Left colon (tissue), 2 donors: ENCODE data around the gene SALL4. TPM values are rescaled to one million over a fixed set of nuclear protein-coding genes. Genes with fewer than 3 reads are reported as not detected.
A peak's percentile ranks its signal among the peaks of the same experiment; 100 is the strongest.
"Not testable (repeated sequence)": the region's sequence is repeated elsewhere in the genome, so short reads cannot be mapped to it uniquely, and the experiment has no call there.

Experiments
- ATAC-seq: fragments of 200-7000 bp; cut with Tn5 transposase; one replicate; pipeline ENCODE4 v1.9.1; 2020; ENCODE audit warnings: mild to moderate bottlenecking, moderate library complexity
- DNase-seq, 2 donors: peaks; one replicate each; pipeline ENCODE4 v3.0.0-alpha.2; 2020
- intact Hi-C, 2 donors: fragments of 100-400 bp; cut with DNase I in 1 of 2; cut with micrococcal nuclease in 1 of 2; formaldehyde crosslinking; loops; one replicate each; pipeline versions ENCODE4 v1.11.2 to v1.14.0; 2022; cut with DNase I, micrococcal nuclease
- total RNA-seq, 2 donors: library from RNA; stranded (reverse); fragmentation: NEBNext Ultra II Directional; extraction: Animal tissue kit (Norgen Biotek cat#: 25700); gene quantifications; one replicate each; pipeline ENCODE4 v1.2.1, GENCODE V29; 2021
- donor health status: DM: no; HTN: no; CAD: no.
- donor health status: DM: yes; HTN: yes; CAD: no.

SALL4 gene
- total RNA-seq, 2 donors from 2014 or later: 0.09 to 0.11 TPM

GRCh38 chr20:51747182-51747911, 55.0 kb downstream of the SALL4 start:
- ATAC-seq (peak; percentile 9), DNase-seq (peak in 1 of 2 donors; percentile 62)
- intact Hi-C loops: no loop called here

GRCh38 chr20:51745804-51746203, 56.5 kb downstream of the SALL4 start:
- DNase-seq: no peak
- intact Hi-C loops: no loop called here
- ATAC-seq: no peak

DNA sequence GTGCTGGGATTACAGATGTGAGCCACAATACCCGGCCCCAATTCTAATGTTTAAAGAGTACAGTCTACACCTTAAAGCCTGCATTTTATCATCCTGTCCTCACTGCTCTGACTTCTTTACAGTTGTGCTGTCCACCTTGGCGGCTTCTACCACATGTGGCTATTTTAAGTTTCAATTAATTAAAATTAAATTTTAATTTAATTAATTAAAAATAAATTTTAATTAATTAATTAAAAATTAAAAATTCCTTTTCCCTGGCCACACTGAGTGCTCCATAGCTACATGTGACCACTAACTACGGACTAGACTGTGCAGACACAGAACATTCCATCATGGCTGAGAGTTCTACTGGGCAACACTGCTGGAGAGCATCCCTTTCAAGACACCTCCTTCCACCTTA, 61.5 kb downstream of the SALL4 start:
- no peak for DNase-seq
- intact Hi-C loops: no loop called here
- no peak for ATAC-seq

DNA sequence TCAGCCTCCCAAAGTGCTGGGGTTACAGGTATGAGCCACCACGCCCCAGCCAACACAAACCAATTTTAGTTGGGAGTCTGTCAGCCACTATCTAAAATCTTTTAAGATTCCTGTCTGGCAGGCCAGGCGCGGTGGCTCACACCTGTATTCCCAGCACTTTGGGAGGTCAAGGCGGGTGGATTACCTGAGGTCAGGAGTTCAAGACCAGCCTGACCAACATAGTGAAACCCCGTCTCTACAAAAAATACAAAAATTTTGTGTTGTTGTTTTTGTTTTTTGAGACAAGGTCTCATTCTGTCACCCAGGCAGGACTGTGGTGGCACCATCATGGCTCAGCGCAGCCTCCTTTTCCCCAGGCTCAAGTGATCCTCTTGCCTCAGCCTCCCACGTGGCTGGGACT, 62.0 kb downstream of the SALL4 start:
- ATAC-seq, intact Hi-C loops: not testable (repeated sequence)

DNA sequence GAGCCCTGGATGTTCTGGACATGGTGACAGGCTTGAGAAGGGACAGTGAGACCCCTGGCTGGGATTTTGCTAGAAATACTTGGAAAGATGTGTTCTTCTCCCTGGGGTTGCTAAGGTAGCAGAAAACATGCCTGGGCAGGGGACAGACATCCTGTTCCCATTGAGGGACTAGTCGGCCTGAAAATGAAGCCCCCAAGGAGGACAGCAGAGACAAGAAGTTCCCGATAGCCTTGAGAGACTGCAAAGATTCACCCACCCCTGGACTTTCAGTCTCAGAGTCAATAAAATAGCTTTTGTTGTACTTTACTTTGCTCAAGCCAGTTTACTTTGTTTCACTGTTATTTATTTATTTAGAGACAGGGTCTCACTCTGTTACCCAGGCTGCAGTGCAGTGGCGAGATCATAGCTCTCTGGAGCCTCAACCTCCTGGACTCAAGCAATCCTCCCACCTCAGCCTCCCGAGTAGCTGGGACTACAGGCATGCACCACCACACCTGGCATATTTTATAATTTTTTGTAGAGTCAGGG, 62.5 kb downstream of the SALL4 start:
- no peak for ATAC-seq
- DNase-seq: no peak
- intact Hi-C loops: no loop called here

More for the DNA sequence above, 62.0 kb downstream of the SALL4 start:
- DNase-seq: not testable (repeated sequence)

- ATAC-seq: peak; percentile 19
- intact Hi-C loops: no loop called here
- DNase-seq: peak in 1 of 2 donors; percentile 55
Observed at GRCh38 chr20:51738877-51739447, 63.4 kb downstream of the SALL4 start.

DNA sequence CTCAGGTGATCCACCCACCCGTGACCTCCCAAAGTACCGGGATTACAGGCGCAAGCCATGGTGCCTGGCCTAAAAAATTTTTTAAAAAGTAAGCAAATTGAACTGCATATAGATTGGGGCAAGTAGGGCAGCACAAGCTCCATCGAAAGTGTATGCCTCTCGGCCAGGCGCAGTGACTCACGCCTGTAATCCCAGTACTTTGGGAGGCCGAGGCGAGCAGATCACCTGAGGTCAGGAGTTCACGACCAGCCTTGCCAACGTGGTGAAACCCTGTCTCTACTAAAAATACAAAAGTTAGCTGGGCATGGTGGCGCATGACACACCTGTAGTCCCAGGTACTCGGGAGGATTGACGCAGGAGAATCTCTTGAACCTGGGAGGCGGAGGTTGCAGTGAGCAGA, 64.1 kb downstream of the SALL4 start:
- ATAC-seq, DNase-seq, intact Hi-C loops: not testable (repeated sequence)

- intact Hi-C loops: no loop called here
- DNase-seq: no peak
- ATAC-seq: no peak
Observed at GRCh38 chr20:51736947-51737346, 65.4 kb downstream of the SALL4 start.

GRCh38 chr20:51735728-51736600, 66.4 kb downstream of the SALL4 start:
- peak; percentile 58 to 83 for DNase-seq

DNA sequence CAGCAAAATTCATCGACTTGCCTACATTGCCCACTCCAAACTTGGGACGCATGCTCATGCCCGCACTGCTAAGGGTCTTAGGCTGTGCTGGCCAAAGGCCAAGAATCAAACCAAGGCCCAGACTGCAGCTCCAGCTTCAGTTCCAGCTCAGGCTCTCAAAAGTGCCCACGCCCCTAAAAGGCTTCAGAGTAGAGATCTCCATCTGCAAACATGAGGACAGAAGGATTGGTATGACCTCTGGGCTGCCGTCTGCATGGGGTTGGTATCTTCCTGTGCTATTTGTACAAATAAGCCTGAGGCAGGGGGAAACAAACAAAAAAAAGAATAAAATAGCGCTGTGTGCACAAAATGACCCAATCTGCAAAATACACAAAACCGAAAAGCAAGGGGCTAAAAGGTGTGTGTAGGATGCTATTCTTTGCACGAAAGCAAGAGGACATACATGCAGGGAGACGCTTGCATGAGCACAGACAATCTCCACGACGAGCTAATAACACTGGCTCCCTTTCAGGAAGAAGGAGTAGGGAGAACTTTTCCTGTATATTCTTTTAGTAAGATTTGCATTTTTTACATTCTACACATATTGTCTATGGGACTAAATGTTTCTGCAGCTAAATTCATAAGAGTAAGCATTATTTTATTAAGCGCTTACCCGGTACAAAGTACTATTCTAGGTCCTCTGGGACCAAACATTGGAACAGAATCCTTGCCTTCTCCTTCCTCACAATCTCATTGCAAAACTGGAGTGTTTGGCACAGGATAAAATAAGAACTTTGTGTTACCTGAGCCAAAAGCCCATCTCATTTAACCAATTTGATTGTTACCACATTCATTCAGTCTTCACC, 67.2 kb downstream of the SALL4 start:
- DNase-seq (no peak), ATAC-seq (no peak)
- intact Hi-C loops: no loop called here

More at GRCh38 chr20:51735728-51736600, 66.4 kb downstream of the SALL4 start:
- intact Hi-C loops: no loop called here
- peak; percentile 88 for ATAC-seq

DNA sequence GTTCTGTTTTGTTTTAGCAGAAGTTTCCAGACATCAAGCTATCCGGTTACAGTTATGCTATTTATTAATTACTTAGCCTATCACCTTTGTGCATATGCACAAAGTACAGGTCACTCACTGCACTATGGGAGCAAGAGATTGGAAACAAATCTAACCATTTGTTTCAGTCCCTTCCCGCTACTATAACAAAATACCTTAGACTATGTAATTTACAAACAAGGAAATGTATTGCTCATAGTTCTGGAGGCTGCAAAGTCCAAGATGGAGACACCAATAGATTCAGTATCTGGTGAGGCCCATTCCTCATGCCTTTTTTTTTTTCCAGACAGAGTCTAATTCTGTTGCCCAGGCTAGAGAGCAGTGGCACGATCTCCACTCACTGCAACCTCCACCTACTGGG, 69.3 kb downstream of the SALL4 start:
- DNase-seq (no peak), ATAC-seq (peak; percentile 20)
- intact Hi-C loops: no loop called here

Other genes starting within 250 kb of the SALL4 start
- gene ATP9A, start 34.1 kb downstream of the SALL4 start, total RNA-seq: 10 to 100 TPM; 66.8 to 90.1 TPM